ENCODE results near the gene TNFRSF4. TPM values are rescaled to one million over a fixed set of nuclear protein-coding genes. Genes with fewer than 3 reads are reported as not detected.

TNFRSF4 gene
- total RNA-seq, 4 donors from 2014 or later: 0.69 to 1.4 TPM; not detected in 2

DNA sequence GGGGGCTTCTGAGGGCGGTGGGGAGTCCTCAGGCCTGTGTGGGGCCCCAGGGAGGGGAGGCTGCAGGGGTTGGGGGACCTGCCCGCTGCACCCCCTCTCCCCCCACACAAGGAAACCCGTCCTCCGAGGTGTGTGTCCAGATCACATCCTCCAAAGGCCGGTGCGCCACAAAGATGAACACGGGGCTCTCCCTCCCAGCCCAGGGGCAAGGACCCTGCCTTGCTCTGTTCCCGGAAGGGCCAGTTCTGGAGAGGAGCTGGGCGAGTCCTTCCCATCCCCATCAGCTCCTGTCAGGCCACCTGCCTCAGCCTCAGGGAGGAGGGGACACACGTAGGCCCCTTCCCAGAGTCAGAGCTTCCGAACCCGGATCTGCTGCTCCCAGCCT, 42.8 kb downstream of the TNFRSF4 start:
- WGBS, 2 donors: 68 to 76% methylated on average over 6 to 9 of the region's 12 CpGs
- intact Hi-C loops (cut with DNase I; ENCODE audit: low total_unique reads): no loop called here
- no peak overlapping the region for H3K4me3 ChIP-seq (ENCODE audit: low read depth, poor library complexity, severe bottlenecking)
- no peak for TF ChIP-seq POLR2A (IDR thresholded peaks at IDR 0.05)
- TF ChIP-seq, protein P1, sequence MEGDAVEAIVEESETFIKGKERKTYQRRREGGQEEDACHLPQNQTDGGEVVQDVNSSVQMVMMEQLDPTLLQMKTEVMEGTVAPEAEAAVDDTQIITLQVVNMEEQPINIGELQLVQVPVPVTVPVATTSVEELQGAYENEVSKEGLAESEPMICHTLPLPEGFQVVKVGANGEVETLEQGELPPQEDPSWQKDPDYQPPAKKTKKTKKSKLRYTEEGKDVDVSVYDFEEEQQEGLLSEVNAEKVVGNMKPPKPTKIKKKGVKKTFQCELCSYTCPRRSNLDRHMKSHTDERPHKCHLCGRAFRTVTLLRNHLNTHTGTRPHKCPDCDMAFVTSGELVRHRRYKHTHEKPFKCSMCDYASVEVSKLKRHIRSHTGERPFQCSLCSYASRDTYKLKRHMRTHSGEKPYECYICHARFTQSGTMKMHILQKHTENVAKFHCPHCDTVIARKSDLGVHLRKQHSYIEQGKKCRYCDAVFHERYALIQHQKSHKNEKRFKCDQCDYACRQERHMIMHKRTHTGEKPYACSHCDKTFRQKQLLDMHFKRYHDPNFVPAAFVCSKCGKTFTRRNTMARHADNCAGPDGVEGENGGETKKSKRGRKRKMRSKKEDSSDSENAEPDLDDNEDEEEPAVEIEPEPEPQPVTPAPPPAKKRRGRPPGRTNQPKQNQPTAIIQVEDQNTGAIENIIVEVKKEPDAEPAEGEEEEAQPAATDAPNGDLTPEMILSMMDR (IDR thresholded peaks at IDR 0.05): no peak
- DNase-seq (ENCODE audit: low spot score in 2 of 2): no peak

DNA sequence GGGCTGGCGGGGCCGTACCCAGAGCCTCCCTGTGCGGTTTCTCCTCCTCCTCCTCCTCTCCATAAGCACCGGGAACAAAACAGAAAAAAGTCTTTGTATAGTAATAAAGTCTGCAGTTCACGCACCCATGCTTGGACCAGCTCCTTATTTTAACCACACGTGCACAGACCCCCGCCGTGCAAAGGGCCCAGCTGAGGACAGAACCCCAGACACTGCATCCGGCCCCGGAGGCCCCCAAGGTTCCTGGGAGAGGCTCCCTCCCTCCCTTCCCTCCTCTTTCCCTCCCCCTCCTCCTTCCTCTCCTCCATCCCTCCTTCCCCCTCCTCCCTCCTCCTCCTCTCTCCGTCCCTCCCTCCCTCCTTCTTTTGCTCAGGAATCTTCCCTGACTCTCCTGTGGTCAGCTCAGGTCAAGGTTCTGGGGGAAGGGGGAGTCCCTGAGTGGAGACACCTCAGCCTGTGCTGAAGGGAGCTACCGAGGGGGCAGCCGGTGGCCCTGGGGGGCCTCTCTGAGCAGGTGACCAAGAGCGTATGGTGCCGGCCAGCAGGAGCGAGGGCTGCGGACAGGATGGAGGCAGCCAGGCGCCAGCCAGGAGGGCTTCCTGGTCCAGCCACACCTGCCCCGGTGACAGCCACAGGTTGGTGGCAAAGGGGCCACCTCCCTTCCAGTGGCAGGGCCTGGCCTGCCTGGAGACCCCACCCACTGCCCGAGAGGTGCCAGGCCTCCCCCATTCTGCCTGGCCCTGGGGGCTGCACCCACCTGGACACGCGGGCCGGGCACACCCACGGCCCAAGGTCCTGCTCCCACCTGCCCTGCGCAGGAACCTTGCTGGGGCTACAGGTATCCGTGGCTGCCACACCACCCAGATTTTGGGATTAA, 43.5 kb downstream of the TNFRSF4 start:
- intact Hi-C loops (cut with DNase I; ENCODE audit: low total_unique reads): no loop called here
- DNase-seq (ENCODE audit: low spot score in 2 of 2): no peak
- no peak for TF ChIP-seq POLR2A (IDR thresholded peaks at IDR 0.05)
- TF ChIP-seq, protein P1 (IDR thresholded peaks at IDR 0.05): no peak
- no peak overlapping the region for H3K4me3 ChIP-seq (ENCODE audit: low read depth, poor library complexity, severe bottlenecking)
- 53 to 59% methylated on average over 21 to 26 of the region's 26 CpGs for WGBS, 2 donors

DNA sequence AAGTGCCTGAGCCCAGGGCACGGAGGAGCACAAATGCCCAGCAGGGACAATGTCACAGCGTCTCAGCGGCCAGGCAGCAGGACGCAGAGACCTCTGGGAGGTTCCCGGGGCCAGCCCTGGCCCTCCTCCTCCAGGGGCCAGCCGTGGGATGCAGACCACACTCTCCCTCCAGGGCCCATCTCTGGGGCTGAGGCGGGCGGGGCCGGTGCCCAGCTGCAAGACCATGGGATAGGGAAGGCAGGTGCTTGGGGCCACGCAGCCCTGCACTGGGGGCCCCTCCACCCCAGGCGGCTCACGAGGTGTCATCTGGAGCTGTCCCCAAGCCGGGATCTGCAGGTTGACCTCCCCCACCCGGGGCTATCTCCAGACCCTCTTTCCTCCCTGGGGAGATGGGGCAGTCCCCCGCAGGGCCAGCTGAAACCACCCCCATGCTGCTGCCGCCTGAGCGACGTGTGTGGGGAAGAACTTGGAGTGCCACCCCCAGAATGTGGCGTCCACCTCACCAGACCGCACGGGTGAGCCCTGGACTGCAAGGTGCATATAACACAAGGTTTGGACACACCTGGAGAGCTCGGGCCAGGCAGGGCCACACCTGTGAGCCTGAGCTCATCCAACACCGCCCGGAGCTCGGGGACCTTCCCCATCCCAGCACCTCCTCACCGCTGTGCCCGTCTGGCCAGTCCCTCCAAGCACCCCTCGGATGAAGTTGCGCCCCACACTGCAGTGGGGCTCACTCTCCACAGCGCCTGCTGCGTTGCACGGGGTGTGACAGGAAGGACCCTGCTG, 44.3 kb downstream of the TNFRSF4 start:
- TF ChIP-seq, protein P1 (IDR thresholded peaks at IDR 0.05): no peak
- no peak for TF ChIP-seq POLR2A (IDR thresholded peaks at IDR 0.05)
- H3K4me3 ChIP-seq (ENCODE audit: low read depth, poor library complexity, severe bottlenecking): no peak overlapping the region
- 64 to 73% methylated on average over 18 to 31 of the region's 32 CpGs for WGBS, 2 donors
- intact Hi-C loops (cut with DNase I; ENCODE audit: low total_unique reads): no loop called here
- DNase-seq (ENCODE audit: low spot score in 2 of 2): no peak

DNA sequence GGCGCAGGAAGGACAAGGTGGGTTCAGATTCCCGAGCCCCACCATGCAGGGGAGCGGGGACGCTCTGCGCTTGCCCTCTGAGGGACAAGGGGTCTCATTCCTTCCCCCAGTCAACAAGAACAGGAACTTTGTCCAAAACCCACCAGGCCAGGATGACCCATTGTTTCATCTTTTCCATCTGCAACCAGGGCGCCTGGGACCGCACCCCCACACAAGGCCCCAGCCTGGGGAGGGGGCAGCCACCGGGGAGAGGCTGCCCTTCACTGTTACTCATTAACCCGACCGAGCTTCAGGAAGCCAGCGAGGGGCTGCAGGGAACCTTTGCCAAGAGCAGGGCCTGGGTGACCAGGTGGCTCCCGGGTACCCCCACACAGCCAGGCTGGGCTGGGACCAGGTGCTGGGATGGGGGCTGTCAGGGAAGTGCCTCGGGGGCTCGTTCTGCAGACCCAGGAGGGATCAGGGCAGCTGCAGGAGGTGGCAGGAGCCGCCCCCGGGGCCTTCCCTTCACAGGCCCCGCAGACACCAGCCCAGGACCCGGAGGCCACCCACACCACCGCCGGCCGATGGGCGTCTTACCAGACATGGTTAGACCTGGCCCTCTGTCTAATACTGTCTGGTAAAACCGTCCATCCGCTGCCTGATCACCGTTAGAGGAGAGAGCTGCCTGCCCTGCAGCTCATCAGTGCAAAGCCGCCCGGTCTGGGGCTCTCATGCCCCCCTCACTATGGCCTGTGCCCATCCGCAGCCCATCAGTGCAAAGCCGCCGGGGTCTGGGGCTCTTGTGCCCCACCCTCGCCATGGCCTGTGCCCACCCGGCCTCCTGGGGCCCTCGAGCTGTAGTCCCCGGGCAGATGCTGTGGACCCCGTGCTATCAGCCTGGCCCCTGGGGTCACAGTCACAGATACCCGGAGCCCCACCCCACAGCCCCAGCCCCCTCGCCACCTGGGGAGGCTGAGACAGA, 45.2 kb downstream of the TNFRSF4 start:
- 78 to 79% methylated on average over 19 to 30 of the region's 37 CpGs for WGBS, 2 donors
- H3K4me3 ChIP-seq (ENCODE audit: low read depth, poor library complexity, severe bottlenecking): no peak overlapping the region
- DNase-seq (ENCODE audit: low spot score in 2 of 2): no peak
- no peak for TF ChIP-seq POLR2A (IDR thresholded peaks at IDR 0.05)
- TF ChIP-seq, protein P1 (IDR thresholded peaks at IDR 0.05): no peak
- intact Hi-C loops (cut with DNase I; ENCODE audit: low total_unique reads): no loop called here

DNA sequence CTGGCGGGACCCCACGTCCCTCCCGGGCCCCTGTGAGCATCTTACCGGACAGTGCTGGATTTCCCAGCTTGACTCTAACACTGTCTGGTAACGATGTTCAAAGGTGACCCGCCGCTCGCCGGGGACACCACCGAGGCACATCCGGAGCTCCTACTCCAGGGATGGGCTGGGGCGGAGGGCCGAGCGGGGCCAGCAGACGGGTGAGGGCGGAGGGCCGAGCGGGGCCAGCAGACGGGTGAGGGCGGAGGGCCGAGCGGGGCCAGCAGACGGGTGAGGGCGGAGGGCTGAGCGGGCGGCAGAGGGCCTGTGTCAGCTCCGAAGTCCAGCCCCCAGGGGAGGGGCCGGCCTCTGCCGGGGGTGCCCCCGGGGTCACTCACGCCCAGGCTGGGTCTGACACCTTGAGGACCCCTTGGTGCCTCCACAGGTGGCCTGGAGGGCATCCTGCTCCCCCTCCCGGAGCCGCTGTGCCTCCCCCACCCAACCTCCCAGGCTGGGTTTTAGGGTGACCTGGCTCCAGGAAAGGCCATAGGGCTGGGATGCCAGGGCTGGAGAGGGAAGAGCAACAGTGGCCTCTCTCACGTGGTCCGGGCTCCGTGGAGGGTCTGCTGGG, 46.0 kb downstream of the TNFRSF4 start:
- intact Hi-C loops (cut with DNase I; ENCODE audit: low total_unique reads): no loop called here
- TF ChIP-seq POLR2A (IDR thresholded peaks at IDR 0.05): no peak
- TF ChIP-seq, protein P1 (IDR thresholded peaks at IDR 0.05): no peak

More for the DNA sequence above, 46.0 kb downstream of the TNFRSF4 start:
- 75 to 76% methylated on average over 15 to 36 of the region's 36 CpGs for WGBS, 2 donors
- no peak overlapping the region for H3K4me3 ChIP-seq (ENCODE audit: low read depth, poor library complexity, severe bottlenecking)
- DNase-seq (ENCODE audit: low spot score in 2 of 2): no peak

Data from lower leg skin (tissue), 4 donors.